GM19025 (cell line): Measurements from ENCODE around the gene PTPN4.
"Not testable (repeated sequence)": the region's sequence is repeated elsewhere in the genome, so short reads cannot be mapped to it uniquely, and the experiment has no call there.

ENCODE experiments used
- ATAC-seq: cut with Tn5 transposase; IDR thresholded peaks from one replicate; pipeline ENCODE4 v1.9.1; 2021; ENCODE audit warnings: mild to moderate bottlenecking, low read depth, moderate library complexity; ENCODE audit not compliant: unreplicated experiment

Gene PTPN4

GRCh38 chr2:119932809-119933208, 173.1 kb downstream of the PTPN4 start:
- ATAC-seq = no peak

DNA sequence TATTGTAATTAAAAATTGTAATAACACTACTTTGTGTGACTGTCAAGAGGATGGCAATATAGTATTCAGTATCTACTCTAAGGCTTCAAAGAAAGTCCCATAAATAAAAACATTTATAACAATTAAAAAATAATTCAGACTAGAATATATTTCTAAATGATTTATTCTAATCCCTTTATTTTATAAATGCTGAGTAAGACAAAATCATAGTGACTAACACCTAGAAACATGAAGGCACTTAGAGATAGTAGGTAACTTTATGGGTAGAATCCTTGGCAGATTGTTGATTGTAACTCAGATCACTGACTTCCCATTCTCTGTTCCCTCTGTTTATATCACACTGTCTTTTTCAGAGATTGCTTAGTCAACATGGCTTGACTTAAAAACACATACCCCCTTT, 174.6 kb downstream of the PTPN4 start:
- no peak for ATAC-seq

- no peak for ATAC-seq
Observed at GRCh38 chr2:119937680-119938079, 178.0 kb downstream of the PTPN4 start.

GRCh38 chr2:119939915-119940314, 180.2 kb downstream of the PTPN4 start:
- no peak for ATAC-seq

- ATAC-seq = no peak
Observed at GRCh38 chr2:119940856-119941255, 181.1 kb downstream of the PTPN4 start.

- ATAC-seq = no peak
Observed at GRCh38 chr2:119941388-119941787, 181.7 kb downstream of the PTPN4 start.

- no peak for ATAC-seq
Observed at GRCh38 chr2:119941981-119942513, 182.3 kb downstream of the PTPN4 start.

DNA sequence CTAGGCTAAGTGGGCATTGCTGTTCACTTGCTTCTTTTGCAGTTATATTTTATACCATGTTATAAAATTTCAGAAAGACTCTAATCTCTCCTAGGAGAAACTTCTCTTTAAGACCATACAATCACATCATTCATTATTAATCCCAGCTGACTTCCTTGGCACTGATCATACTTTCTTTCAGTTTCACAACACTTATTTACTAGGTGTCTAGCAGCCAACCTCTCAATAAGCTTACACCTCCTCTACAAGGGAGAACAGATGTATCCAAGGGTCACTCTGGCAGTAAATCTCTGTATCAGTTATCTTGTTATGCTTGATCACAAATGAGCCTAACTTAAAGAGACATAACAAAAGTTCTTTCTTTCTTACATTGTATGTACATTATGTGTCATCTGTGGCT, 183.3 kb downstream of the PTPN4 start:
- ATAC-seq = no peak

DNA sequence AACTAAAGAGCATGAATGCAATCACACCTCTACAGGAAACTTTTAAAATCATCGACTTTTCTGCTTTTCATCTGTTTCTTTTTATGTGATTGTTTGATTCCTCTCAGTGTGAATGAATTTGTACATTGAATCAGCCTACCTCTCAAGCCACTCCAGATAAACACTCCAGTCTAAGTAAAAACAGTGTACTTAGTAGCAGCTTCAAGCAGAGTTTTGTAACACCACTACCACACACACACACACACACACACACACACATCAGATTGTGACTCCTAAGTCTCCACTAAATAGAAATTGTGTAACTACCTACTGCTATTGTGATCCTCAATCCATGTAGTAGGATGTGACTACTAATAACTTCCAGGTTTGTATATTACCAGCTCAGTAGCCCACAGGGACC, 187.8 kb downstream of the PTPN4 start:
- no peak for ATAC-seq

DNA sequence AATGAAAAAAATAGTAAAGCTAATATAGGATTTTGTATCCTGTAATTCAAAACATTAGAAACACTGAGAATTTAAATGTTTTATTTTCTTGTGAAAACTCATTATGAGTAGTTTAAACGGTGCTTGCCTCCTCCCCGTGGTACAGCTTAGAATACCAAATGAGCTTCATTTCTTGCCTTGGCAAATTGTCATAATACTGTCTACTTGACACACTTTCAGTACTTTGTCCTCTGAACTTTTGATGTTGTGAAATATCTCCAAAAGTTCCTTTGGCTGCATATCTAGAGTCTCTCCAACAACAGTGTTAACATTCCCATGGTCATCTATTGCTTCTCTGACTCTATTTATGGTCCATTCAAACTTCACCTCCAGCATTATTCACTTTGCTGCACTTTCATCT, 191.2 kb downstream of the PTPN4 start:
- no peak for ATAC-seq

GRCh38 chr2:119958670-119959268, 199.0 kb downstream of the PTPN4 start:
- no peak for ATAC-seq

DNA sequence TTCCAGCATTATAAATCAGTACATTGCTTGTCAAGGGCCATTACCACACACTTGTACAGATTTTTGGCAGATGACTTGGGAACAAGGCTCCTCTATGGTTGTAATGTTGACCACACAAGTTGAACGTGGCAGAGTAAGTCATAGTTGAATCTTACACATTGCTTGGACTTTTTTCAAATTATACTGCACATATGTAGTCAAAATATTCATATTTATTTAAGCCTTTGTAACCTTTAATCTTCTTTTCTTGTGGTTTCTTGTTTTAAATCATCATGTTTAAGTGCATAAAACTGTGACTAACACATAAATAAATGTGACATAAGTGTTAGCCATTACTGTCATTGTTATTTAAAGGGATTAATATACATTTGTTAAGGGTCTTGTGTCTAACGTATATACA, 201.1 kb downstream of the PTPN4 start:
- ATAC-seq = no peak

DNA sequence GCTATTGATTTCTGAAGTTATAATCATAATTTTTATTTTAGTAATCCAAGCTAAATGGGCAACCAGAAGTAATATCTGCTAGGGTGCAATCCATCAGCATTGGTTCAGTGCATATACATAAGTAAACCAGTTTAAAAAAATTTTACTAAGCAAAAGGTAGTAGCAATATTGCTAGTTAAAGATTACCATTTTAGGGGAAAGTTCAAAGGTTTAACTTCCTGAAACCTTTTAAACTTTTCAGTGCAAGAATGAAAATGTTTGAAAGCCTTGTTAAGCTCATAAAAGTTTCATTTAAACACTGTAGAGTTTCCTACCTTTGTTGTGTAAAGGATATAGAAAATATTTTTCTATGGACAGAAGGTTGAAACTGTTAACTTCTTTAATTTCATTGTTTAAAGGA, 222.2 kb downstream of the PTPN4 start:
- no peak for ATAC-seq

GRCh38 chr2:119982506-119982905, 222.8 kb downstream of the PTPN4 start:
- ATAC-seq = no peak

DNA sequence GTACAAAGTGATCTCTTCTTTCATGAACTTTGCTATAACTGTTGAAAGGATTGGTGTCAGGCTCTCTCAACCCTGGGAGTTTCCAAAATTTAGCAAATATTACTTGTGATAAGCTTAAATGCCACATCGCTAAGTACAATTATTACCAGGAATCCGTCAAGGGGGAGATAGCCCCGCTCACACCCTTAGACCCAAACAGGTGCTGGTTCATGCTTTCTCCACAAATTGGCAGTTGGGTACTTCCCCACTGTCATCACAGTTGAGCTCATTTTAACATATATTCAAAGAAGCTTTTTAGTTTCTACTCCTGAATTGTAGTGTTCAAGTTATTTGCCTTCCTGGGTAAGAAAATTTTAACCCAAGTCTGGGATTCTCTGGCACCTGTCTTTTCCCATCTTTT, 223.4 kb downstream of the PTPN4 start:
- no peak for ATAC-seq

GRCh38 chr2:119996148-119996547, 236.4 kb downstream of the PTPN4 start:
- no peak for ATAC-seq

- not testable (repeated sequence) for ATAC-seq
Observed at GRCh38 chr2:119996896-119997891, 237.5 kb downstream of the PTPN4 start.

DNA sequence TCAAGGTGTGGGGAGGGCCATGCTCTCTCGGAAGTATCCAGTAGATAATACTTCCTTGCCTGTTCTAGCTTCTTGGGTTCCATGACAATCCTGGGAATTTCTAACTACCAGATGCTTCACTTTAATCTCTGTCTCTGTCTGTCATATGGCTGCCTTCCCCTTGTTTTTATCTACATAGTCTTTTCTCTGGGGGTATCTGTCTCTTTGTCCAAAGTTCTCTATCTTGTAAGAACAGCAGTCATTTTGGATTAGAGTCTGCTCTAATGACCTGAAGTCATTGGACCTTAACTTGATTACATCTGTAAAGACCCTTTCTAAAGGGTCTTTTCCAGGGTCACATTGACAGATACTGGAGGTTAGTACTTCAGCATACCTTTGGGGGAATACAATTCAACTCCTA, 241.7 kb downstream of the PTPN4 start:
- no peak for ATAC-seq

- ATAC-seq = no peak
Observed at GRCh38 chr2:120004254-120004653, 244.5 kb downstream of the PTPN4 start.

DNA sequence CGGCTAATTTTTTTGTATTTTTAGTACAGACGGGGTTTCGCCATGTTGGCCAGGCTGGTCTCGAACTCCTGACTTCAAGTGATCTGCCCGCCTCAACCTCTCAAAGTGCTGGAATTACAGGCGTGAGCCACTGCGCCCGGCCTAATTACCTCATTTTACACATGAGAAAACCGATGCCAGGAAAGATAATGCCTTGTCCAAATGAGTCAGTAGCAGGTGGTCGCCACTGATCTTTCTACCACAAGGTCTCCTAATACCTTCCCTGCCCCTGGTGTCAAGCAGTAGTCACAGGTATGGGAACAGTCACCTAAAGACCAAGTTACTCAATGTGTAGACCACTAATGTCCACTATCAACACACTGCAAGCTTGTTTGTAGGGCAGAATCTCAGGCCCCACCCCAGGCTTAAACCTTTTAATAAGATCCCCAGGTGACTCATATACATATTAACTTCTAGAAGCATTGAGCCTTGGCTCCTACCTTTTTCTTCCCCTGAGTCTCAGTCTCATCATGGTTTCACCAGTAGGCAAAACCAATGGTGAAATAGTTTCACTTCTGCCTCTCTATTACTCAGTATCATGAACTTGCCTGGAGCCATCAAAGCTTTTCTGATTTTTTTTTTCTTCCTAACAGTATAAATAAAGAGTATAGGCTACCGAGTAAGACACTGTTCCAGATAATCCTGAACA, 246.3 kb downstream of the PTPN4 start:
- ATAC-seq = peak; percentile 86

- ATAC-seq = no peak
Observed at GRCh38 chr2:120007851-120008250, 248.1 kb downstream of the PTPN4 start.
